H1 (cell line): ENCODE measurements around the gene SV2B. TPM values are rescaled to one million over a fixed set of nuclear protein-coding genes. Genes with fewer than 3 reads are reported as not detected.

Source experiments
- CTCF ChIA-PET: fragments of 300-600 bp; sonication (Branson Sonifier 250); formaldehyde crosslinking; loops from one replicate; lab custom pipeline; 2021; ENCODE audit not compliant: partially characterized antibody; lab: Charles Lee
- POLR2A ChIA-PET: fragments of 300-600 bp; sonication (Branson Sonifier 250); formaldehyde crosslinking; loops from one replicate; lab custom pipeline; 2021; ENCODE audit warnings: inconsistent platforms; ENCODE audit not compliant: partially characterized antibody; lab: Charles Lee
- DNase-seq, 2 experiments: peaks; one replicate each; pipeline versions ENCODE4 v3.0.0 to v3.0.0-alpha.2; 2010 to 2022; ENCODE audit warnings: low spot score in 2 of 2, low read depth in 1 of 2, mixed read lengths in 1 of 2
- FAIRE-seq: peaks from 2 replicates; lab custom pipeline; 2011; peaks lifted over from hg19 to GRCh38; lab: Jason Lieb, UNC
- H2AFZ ChIP-seq: 2 replicates; pipeline ENCODE4 v1.8.1; 2012; ENCODE audit warnings: low read length, inconsistent platforms
- H2AK5ac ChIP-seq: 2 replicates; pipeline ENCODE4 v1.6.1; 2013; ENCODE audit warnings: low read depth, low read length
- H2BK120ac ChIP-seq: replicated peaks from 2 replicates; pipeline ENCODE3; 2013; ENCODE audit warnings: low read depth, low read length, inconsistent platforms
- H2BK12ac ChIP-seq: 2 replicates; pipeline ENCODE4 v1.6.1; 2013; ENCODE audit warnings: low read depth, low read length
- H2BK15ac ChIP-seq: 2 replicates; pipeline ENCODE4 v1.6.1; 2013; ENCODE audit warnings: low read length
- H2BK20ac ChIP-seq: 2 replicates; pipeline ENCODE4 v1.6.1; 2013; ENCODE audit warnings: low read length
- H2BK5ac ChIP-seq: 2 replicates; pipeline ENCODE4 v1.6.1; 2013; ENCODE audit warnings: low read depth, low read length
- H3K14ac ChIP-seq: 2 replicates; pipeline ENCODE4 v1.6.1; 2013; ENCODE audit warnings: inconsistent platforms; ENCODE audit not compliant: insufficient read length
- H3K18ac ChIP-seq: 2 replicates; pipeline ENCODE4 v1.6.1; 2013; ENCODE audit warnings: low read length; ENCODE audit errors: extremely low read depth
- H3K23ac ChIP-seq: 2 replicates; pipeline ENCODE4 v1.6.1; 2013; ENCODE audit warnings: inconsistent platforms; ENCODE audit not compliant: insufficient read length
- H3K23me2 ChIP-seq: 2 replicates; pipeline ENCODE4 v1.6.1; 2013; ENCODE audit warnings: low read depth, low read length
- H3K27ac ChIP-seq: 2 replicates; pipeline ENCODE4 v1.6.1; 2011; ENCODE audit warnings: low read depth, low read length, inconsistent platforms
- H3K27me3 ChIP-seq, 4 experiments: replicated peaks in 1 of 4; 1 replicate in 1 of 4; 2 replicates in 3 of 4; pipeline versions ENCODE4 v1.6.1 to v1.8.1; 2011 to 2013; ENCODE audit warnings: low read length in 3 of 4, mild to moderate bottlenecking in 3 of 4, inconsistent platforms in 2 of 4, mixed read lengths in 2 of 4, moderate library complexity in 1 of 4; ENCODE audit not compliant: control insufficient read depth in 3 of 4, insufficient read depth in 3 of 4; ENCODE audit errors: extremely low read depth in 1 of 4
- H3K36me3 ChIP-seq, 4 experiments: 2 replicates each; pipeline versions ENCODE4 v1.6.1 to v1.8.1; 2011 to 2013; ENCODE audit warnings: mild to moderate bottlenecking in 4 of 4, low read length in 3 of 4, moderate library complexity in 2 of 4, control low read depth in 1 of 4, inconsistent platforms in 1 of 4; ENCODE audit not compliant: insufficient read depth in 4 of 4, control insufficient read depth in 2 of 4
- H3K4ac ChIP-seq: replicated peaks from 2 replicates; pipeline ENCODE3; 2013; ENCODE audit warnings: low read length, low read depth, mixed read lengths, inconsistent platforms; ENCODE audit not compliant: insufficient read length
- H3K4me1 ChIP-seq, 4 experiments: replicated peaks in 1 of 4; 1 replicate in 1 of 4; 2 replicates in 3 of 4; pipeline versions ENCODE4 v1.6.1 to v1.8.1; 2011 to 2013; ENCODE audit warnings: low read length in 3 of 4, inconsistent platforms in 2 of 4, mixed read lengths in 1 of 4; ENCODE audit not compliant: insufficient read depth in 4 of 4, control insufficient read depth in 3 of 4
- H3K4me2 ChIP-seq, 2 experiments: 2 replicates each; pipeline versions ENCODE4 v1.6.1 to v1.8.1; 2011 to 2013; ENCODE audit warnings: low read depth in 2 of 2, low read length in 2 of 2, control low read depth in 1 of 2, inconsistent platforms in 1 of 2, mild to moderate bottlenecking in 1 of 2; ENCODE audit not compliant: insufficient read depth in 1 of 2
- H3K4me3 ChIP-seq, 4 experiments: fragments of 200-600, 300-600 bp in 1 of 4; sonication (generic), shearing (Covaris generic), sonication (Bioruptor Twin) in 1 of 4; 2 replicates each; pipeline versions ENCODE4 v1.5.1 to v1.8.1; 2011 to 2016; ENCODE audit warnings: low read length in 4 of 4, low read depth in 3 of 4, control low read depth in 2 of 4, inconsistent platforms in 2 of 4, mild to moderate bottlenecking in 2 of 4, mixed read lengths in 1 of 4, moderate library complexity in 1 of 4; ENCODE audit not compliant: insufficient read depth in 2 of 4; ENCODE audit errors: extremely low read depth in 1 of 4
- H3K56ac ChIP-seq: replicated peaks from 2 replicates; pipeline ENCODE3; 2013; ENCODE audit warnings: low read depth, mild to moderate bottlenecking, mixed read lengths, low read length, inconsistent platforms; ENCODE audit not compliant: insufficient read length
- H3K79me1 ChIP-seq: 2 replicates; pipeline ENCODE4 v1.6.1; 2013; ENCODE audit warnings: low read depth, low read length, control low read depth
- H3K79me2 ChIP-seq, 2 experiments: 2 replicates each; pipeline versions ENCODE4 v1.6.1 to v1.8.1; 2012 to 2013; ENCODE audit warnings: low read length in 2 of 2, mild to moderate bottlenecking in 2 of 2, inconsistent platforms in 1 of 2; ENCODE audit not compliant: insufficient read depth in 2 of 2, control insufficient read depth in 1 of 2
- H3K9ac ChIP-seq, 4 experiments: replicated peaks in 1 of 4; 1 replicate in 1 of 4; 2 replicates in 3 of 4; pipeline versions ENCODE4 v1.6.1 to v1.8.1; 2011 to 2013; ENCODE audit warnings: low read depth in 3 of 4, low read length in 3 of 4, control low read depth in 2 of 4, mild to moderate bottlenecking in 2 of 4, moderate library complexity in 2 of 4, inconsistent platforms in 1 of 4; ENCODE audit errors: extremely low read depth in 1 of 4
- H3K9me3 ChIP-seq, 2 experiments: 2 replicates each; pipeline versions ENCODE4 v1.6.1 to v1.8.1; 2012 to 2013; ENCODE audit warnings: mild to moderate bottlenecking in 2 of 2, moderate library complexity in 2 of 2, control low read depth in 1 of 2, inconsistent platforms in 1 of 2, low read depth in 1 of 2, low read length in 1 of 2, mixed read lengths in 1 of 2; ENCODE audit not compliant: insufficient read depth in 2 of 2
- H4K20me1 ChIP-seq, 2 experiments: replicated peaks in 1 of 2; 2 replicates each; pipeline versions ENCODE3 to v1.8.1; 2011 to 2013; ENCODE audit warnings: inconsistent platforms in 2 of 2, low read length in 2 of 2, mild to moderate bottlenecking in 1 of 2; ENCODE audit not compliant: insufficient read depth in 2 of 2, control insufficient read depth in 1 of 2
- H4K5ac ChIP-seq: 2 replicates; pipeline ENCODE4 v1.6.1; 2013; ENCODE audit warnings: low read length, low read depth, mixed read lengths, inconsistent platforms; ENCODE audit not compliant: insufficient read length
- H4K8ac ChIP-seq: 2 replicates; pipeline ENCODE4 v1.8.0; 2013; ENCODE audit warnings: mild to moderate bottlenecking, moderate library complexity, low read length, inconsistent platforms; ENCODE audit not compliant: insufficient read depth; ENCODE audit errors: extremely low read depth
- H4K91ac ChIP-seq: replicated peaks from 2 replicates; pipeline ENCODE3; 2013; ENCODE audit warnings: low read length, mixed read lengths, inconsistent platforms; ENCODE audit not compliant: insufficient read length
- ASH2L ChIP-seq: fragments of 200-600, 300-600 bp; sonication (generic); IDR thresholded peaks from one replicate; pipeline ENCODE4 v1.7.1; 2017; ENCODE audit warnings: low read length
- EGR1 ChIP-seq: IDR thresholded peaks from 2 replicates; pipeline ENCODE4 v1.6.1; 2011; ENCODE audit warnings: low read depth, low read length, borderline replicate concordance
- EP300 ChIP-seq, 2 experiments: IDR thresholded peaks; 1 replicate in 1 of 2; 2 replicates in 1 of 2; pipeline ENCODE4 v1.6.1; 2011 to 2012; ENCODE audit warnings: low read depth in 2 of 2, low read length in 2 of 2, mild to moderate bottlenecking in 2 of 2, borderline replicate concordance in 1 of 2, inconsistent platforms in 1 of 2, moderate library complexity in 1 of 2
- NANOG ChIP-seq: IDR thresholded peaks from 2 replicates; pipeline ENCODE4 v1.6.1; 2011; ENCODE audit warnings: low read length, low read depth, mild to moderate bottlenecking, inconsistent platforms; ENCODE audit not compliant: insufficient read depth, poor library complexity, severe bottlenecking
- PHF8 ChIP-seq: fragments of 200-600 bp; sonication (generic); conservative IDR thresholded peaks from 2 replicates; pipeline ENCODE4 v1.7.1; 2012; ENCODE audit warnings: low read depth, mild to moderate bottlenecking, inconsistent platforms, low read length, moderate library complexity
- RAD21 ChIP-seq, 2 experiments: IDR thresholded peaks in 1 of 2; conservative IDR thresholded peaks in 1 of 2; 2 replicates each; pipeline ENCODE4 v1.6.1; 2011; ENCODE audit warnings: low read depth in 2 of 2, low read length in 2 of 2, improper control_type of control experiment in 1 of 2, inconsistent platforms in 1 of 2, mild to moderate bottlenecking in 1 of 2, moderate library complexity in 1 of 2
- RFX5 ChIP-seq: IDR thresholded peaks from 2 replicates; pipeline ENCODE4 v1.6.1; 2011; ENCODE audit warnings: low read depth, low read length, improper control_type of control experiment, borderline replicate concordance
- RXRA ChIP-seq: IDR thresholded peaks from 2 replicates; pipeline ENCODE4 v1.6.1; 2011; ENCODE audit warnings: low read depth, mild to moderate bottlenecking, low read length, moderate library complexity; ENCODE audit not compliant: insufficient read depth
- SAP30 ChIP-seq: fragments of 300-600 bp; sonication (generic); IDR thresholded peaks from 2 replicates; pipeline ENCODE4 v1.7.1; 2012; ENCODE audit warnings: low read length, moderate library complexity, mild to moderate bottlenecking, inconsistent platforms; ENCODE audit not compliant: insufficient read depth, insufficient replicate concordance
- SIN3A ChIP-seq, 2 experiments: IDR thresholded peaks in 1 of 2; conservative IDR thresholded peaks in 1 of 2; 2 replicates each; pipeline ENCODE4 v1.6.1; 2011 to 2012; ENCODE audit warnings: low read length in 2 of 2, improper control_type of control experiment in 1 of 2, low read depth in 1 of 2, mild to moderate bottlenecking in 1 of 2
- SP2 ChIP-seq: IDR thresholded peaks from 2 replicates; pipeline ENCODE4 v1.6.1; 2012; ENCODE audit warnings: mild to moderate bottlenecking, low read length, inconsistent platforms
- USF2 ChIP-seq: IDR thresholded peaks from 2 replicates; pipeline ENCODE4 v1.6.1; 2011; ENCODE audit warnings: low read length, improper control_type of control experiment
- WGBS, 2 experiments: shearing (Covaris generic) in 1 of 2; methylation state at CpG; one replicate each; pipeline versions ENCODE4 v1.1.6 to v1.1.7; 2013 to 2015; ENCODE audit warnings: low lambda C conversion rate in 2 of 2, mixed read lengths in 2 of 2, inconsistent platforms in 1 of 2, low coverage in 1 of 2, missing lambda C conversion rate in 1 of 2; ENCODE audit not compliant: insufficient replicate concordance in 2 of 2, insufficient coverage in 1 of 2, insufficient read length in 1 of 2; ENCODE audit errors: extremely low coverage in 1 of 2, missing lambda C conversion rate in 1 of 2; 5-methylcytosine and 5-hydroxymethylcytosine counted together
- polyA plus RNA-seq, 7 experiments: library from polyadenylated mRNA; depleted of rRNA in 3 of 7; stranded (reverse) in 5 of 7; unstranded in 2 of 7; fragments of >200 nt in 5 of 7; fragments of 200-250 nt in 2 of 7; gene quantifications; 1 replicate in 5 of 7; 2 replicates in 1 of 7; 4 replicates in 1 of 7; pipeline versions ENCODE4 v1.2.1 to v1.2.3, GENCODE V29; 2011 to 2013; ENCODE audit warnings: missing spikeins in 2 of 7, mixed read lengths in 2 of 7
- total RNA-seq: library from RNA; stranded (reverse); fragmentation: NEBNext Ultra II Directional; extraction: Animal tissue kit (Norgen Biotek cat#: 25700); gene quantifications from 2 replicates; pipeline ENCODE4 v1.2.1, GENCODE V29; 2021

The SV2B gene
- total and polyA plus RNA-seq, 2 of the 8 experiments (the other 6 are each of a cell fraction or from before 2014, with no cell fraction given): 0.09 to 0.20 TPM

GRCh38 chr15:91270747-91271146 is 170.7 kb downstream of the SV2B start:
- no peak overlapping the region; the same call in 1 of the 2 replicates for H2BK15ac ChIP-seq
- H3K18ac ChIP-seq: no peak overlapping the region
- no peak overlapping the region for H3K27ac ChIP-seq
- no peaks in the 10 kb centered on the region for H4K20me1 ChIP-seq
- no peak overlapping the region for H2BK20ac ChIP-seq
- no peak overlapping the region for H2BK5ac ChIP-seq
- H2BK12ac ChIP-seq: no peak overlapping the region
- H2AK5ac ChIP-seq: no peak overlapping the region
- POLR2A ChIA-PET: no interaction called here
- H4K5ac ChIP-seq: no peak overlapping the region
- no peaks in the 10 kb centered on the region for H3K36me3 ChIP-seq
- H3K4me2 ChIP-seq: no peak overlapping the region
- DNase-seq (no peak), FAIRE-seq (no peak)
- H4K8ac ChIP-seq: no peak overlapping the region
- H2BK120ac ChIP-seq: no peak overlapping the region
- no peak overlapping the region for H3K4me3 ChIP-seq
- no peak overlapping the region for H3K14ac ChIP-seq
- H3K23ac ChIP-seq: no peak overlapping the region
- no peaks in the 10 kb centered on the region for H3K79me2 ChIP-seq
- H2AFZ ChIP-seq: no peak overlapping the region
- H3K79me1 ChIP-seq: no peaks in the 10 kb centered on the region
- no peak overlapping the region for H4K91ac ChIP-seq
- no peaks in the 10 kb centered on the region for H3K9me3 ChIP-seq
- H3K23me2 ChIP-seq: no peaks in the 10 kb centered on the region
- H3K27me3 ChIP-seq: no peaks in the 10 kb centered on the region
- no peak overlapping the region for H3K4ac ChIP-seq
- WGBS, 2 experiments: 76% methylated on average over 14 of the region's 15 CpGs; no CpG with 5 or more reads in 1 of the 2 experiments
- no peak overlapping the region; a peak in 1 of 7 replicates for H3K9ac ChIP-seq
- CTCF ChIA-PET: interaction anchor here (0.6 to 6.2 kb wide), 18 partner anchors 14 to 1541 kb away, joined by 3 to 78 read pairs (median 4); no protein-coding TSS in a partner anchor
- H3K56ac ChIP-seq: no peak overlapping the region
- no peaks in the 10 kb centered on the region for H3K4me1 ChIP-seq
- TF ChIP-seq RFX5 (no peak), RXRA (no peak), EGR1 (no peak), USF2 (no peak), EP300 (IDR thresholded peaks at IDR 0.05; ENCODE audit: borderline replicate concordance in 1 of 2, low read depth in 2 of 2, low read length in 2 of 2) (no peak), SAP30 (no peak), ASH2L (no peak), RAD21 (IDR thresholded peaks at IDR 0.05 in 1 of 2, conservative IDR thresholded peaks at IDR 0.05 in 1 of 2; ENCODE audit: low read depth in 2 of 2, low read length in 2 of 2) (no peak), PHF8 (no peak), SP2 (no peak), NANOG (no peak), SIN3A (conservative IDR thresholded peaks at IDR 0.05 in 1 of 2, IDR thresholded peaks at IDR 0.05 in 1 of 2; ENCODE audit: low read depth in 1 of 2, low read length in 2 of 2) (no peak)
